H9 (cell line): ENCODE measurements around the gene ABCD1. TPM values are rescaled to one million over a fixed set of nuclear protein-coding genes. Genes with fewer than 3 reads are reported as not detected.

Source experiments
- DNase-seq: peaks from one replicate; pipeline ENCODE4 v3.0.0-alpha.2; 2017
- H2AFZ ChIP-seq: one replicate; pipeline ENCODE4 v1.6.1; 2013; ENCODE audit warnings: mild to moderate bottlenecking, low read length, control low read depth, moderate library complexity
- H2AK5ac ChIP-seq: 2 replicates; pipeline ENCODE4 v1.6.1; 2013; ENCODE audit warnings: low read length, control low read depth, mixed read lengths; ENCODE audit not compliant: insufficient read length
- H2BK120ac ChIP-seq: one replicate; pipeline ENCODE4 v1.6.1; 2013; ENCODE audit warnings: low read depth, mild to moderate bottlenecking, low read length, control low read depth, inconsistent platforms; ENCODE audit not compliant: poor library complexity, severe bottlenecking
- H2BK12ac ChIP-seq: 2 replicates; pipeline ENCODE4 v1.6.1; 2013; ENCODE audit warnings: low read length, control low read depth, mixed read lengths, low read depth; ENCODE audit not compliant: insufficient read length
- H2BK15ac ChIP-seq: 2 replicates; pipeline ENCODE4 v1.6.1; 2013; ENCODE audit warnings: low read depth, low read length, control low read depth
- H2BK20ac ChIP-seq: one replicate; pipeline ENCODE4 v1.6.1; 2013; ENCODE audit warnings: low read depth, mild to moderate bottlenecking, low read length, control low read depth, inconsistent platforms; ENCODE audit not compliant: poor library complexity, severe bottlenecking
- H2BK5ac ChIP-seq: 2 replicates; pipeline ENCODE4 v1.6.1; 2013; ENCODE audit warnings: low read length, control low read depth, mixed read lengths; ENCODE audit not compliant: insufficient read length
- H3K14ac ChIP-seq: 2 replicates; pipeline ENCODE4 v1.6.1; 2013; ENCODE audit warnings: low read length, control low read depth; ENCODE audit not compliant: insufficient read depth
- H3K18ac ChIP-seq: 2 replicates; pipeline ENCODE4 v1.6.1; 2013; ENCODE audit warnings: low read depth, mild to moderate bottlenecking, mixed read lengths, low read length, control low read depth; ENCODE audit not compliant: insufficient read length
- H3K23ac ChIP-seq: 2 replicates; pipeline ENCODE4 v1.6.1; 2013; ENCODE audit warnings: low read length, control low read depth, mixed read lengths, low read depth; ENCODE audit not compliant: insufficient read length
- H3K23me2 ChIP-seq: 2 replicates; pipeline ENCODE4 v1.6.1; 2013; ENCODE audit warnings: low read depth, mild to moderate bottlenecking, mixed read lengths, low read length, control low read depth; ENCODE audit not compliant: insufficient read length, poor library complexity, severe bottlenecking
- H3K27ac ChIP-seq: 2 replicates; pipeline ENCODE4 v1.5.1; 2013; ENCODE audit warnings: low read length, control low read depth, mixed read lengths, low read depth; ENCODE audit not compliant: insufficient read length
- H3K27me3 ChIP-seq: 2 replicates; pipeline ENCODE4 v1.6.1; 2013; ENCODE audit warnings: low read length, control low read depth, inconsistent platforms; ENCODE audit not compliant: insufficient read depth
- H3K4ac ChIP-seq: 2 replicates; pipeline ENCODE4 v1.6.1; 2013; ENCODE audit warnings: low read depth, mild to moderate bottlenecking, control low read depth, inconsistent platforms, low read length, moderate library complexity
- H3K4me1 ChIP-seq: 2 replicates; pipeline ENCODE4 v1.6.1; 2013; ENCODE audit warnings: low read length, control low read depth, inconsistent platforms; ENCODE audit not compliant: insufficient read depth
- H3K4me2 ChIP-seq: 2 replicates; pipeline ENCODE4 v1.6.1; 2013; ENCODE audit warnings: low read length, control low read depth, mixed read lengths; ENCODE audit not compliant: insufficient read length, insufficient read depth
- H3K56ac ChIP-seq: 2 replicates; pipeline ENCODE4 v1.6.1; 2013; ENCODE audit warnings: low read depth, mild to moderate bottlenecking, mixed read lengths, low read length, control low read depth; ENCODE audit not compliant: insufficient read length
- H3K79me1 ChIP-seq: 2 replicates; pipeline ENCODE4 v1.6.1; 2013; ENCODE audit warnings: low read depth, mild to moderate bottlenecking, moderate library complexity, low read length, control low read depth, inconsistent platforms; ENCODE audit not compliant: insufficient read depth, poor library complexity, severe bottlenecking
- H3K79me2 ChIP-seq: 2 replicates; pipeline ENCODE4 v1.6.1; 2013; ENCODE audit warnings: low read length, control low read depth, inconsistent platforms; ENCODE audit not compliant: insufficient read depth
- H3K9ac ChIP-seq: 2 replicates; pipeline ENCODE4 v1.6.1; 2013; ENCODE audit warnings: low read length, control low read depth, mixed read lengths; ENCODE audit not compliant: insufficient read length; ENCODE audit errors: extremely low read depth
- H3K9me3 ChIP-seq: one replicate; pipeline ENCODE4 v1.6.1; 2013; ENCODE audit warnings: low read depth, low read length, inconsistent platforms; ENCODE audit not compliant: control insufficient read depth
- H3T11ph ChIP-seq: one replicate; pipeline ENCODE4 v1.6.1; 2013; ENCODE audit warnings: mild to moderate bottlenecking, low read length, control low read depth, inconsistent platforms
- H4K20me1 ChIP-seq: one replicate; pipeline ENCODE4 v1.6.1; 2013; ENCODE audit not compliant: control insufficient read depth, insufficient read length, insufficient read depth
- H4K5ac ChIP-seq: 2 replicates; pipeline ENCODE4 v1.6.1; 2013; ENCODE audit warnings: low read depth, mild to moderate bottlenecking, mixed read lengths, low read length, control low read depth; ENCODE audit not compliant: insufficient read length
- H4K8ac ChIP-seq: replicated peaks from 2 replicates; pipeline ENCODE4 v1.6.1; 2013; ENCODE audit warnings: low read length, control low read depth, mixed read lengths, low read depth; ENCODE audit not compliant: insufficient read length
- H4K91ac ChIP-seq: 2 replicates; pipeline ENCODE4 v1.6.1; 2013; ENCODE audit warnings: low read depth, mild to moderate bottlenecking, moderate library complexity, mixed read lengths, low read length, control low read depth; ENCODE audit not compliant: insufficient read length
- H3K27ac Mint-ChIP-seq, 3 experiments: 2 replicates in 2 of 3; 3 replicates in 1 of 3; pipeline ENCODE4 v1.8.0; 2020 to 2021; ENCODE audit warnings: mixed read lengths in 3 of 3, mild to moderate bottlenecking in 1 of 3, moderate library complexity in 1 of 3
- H3K27me3 Mint-ChIP-seq: 2 replicates; pipeline ENCODE4 v1.8.0; 2021; ENCODE audit warnings: low read depth, mild to moderate bottlenecking, moderate library complexity, mixed read lengths
- H3K36me3 Mint-ChIP-seq, 3 experiments: 2 replicates in 2 of 3; 3 replicates in 1 of 3; pipeline ENCODE4 v1.8.0; 2020 to 2021; ENCODE audit warnings: low read depth in 3 of 3, mixed read lengths in 3 of 3; ENCODE audit not compliant: insufficient read depth in 1 of 3
- H3K4me1 Mint-ChIP-seq, 2 experiments: 2 replicates each; pipeline ENCODE4 v1.8.0; 2020; ENCODE audit warnings: mixed read lengths in 2 of 2
- H3K4me3 Mint-ChIP-seq, 2 experiments: 2 replicates in 1 of 2; 3 replicates in 1 of 2; pipeline ENCODE4 v1.8.0; 2020 to 2021; ENCODE audit warnings: mild to moderate bottlenecking in 2 of 2, mixed read lengths in 2 of 2, moderate library complexity in 1 of 2
- H3K9me3 Mint-ChIP-seq, 2 experiments: 2 replicates in 1 of 2; 3 replicates in 1 of 2; pipeline ENCODE4 v1.8.0; 2020; ENCODE audit warnings: mild to moderate bottlenecking in 2 of 2, mixed read lengths in 2 of 2, moderate library complexity in 1 of 2
- WGBS: extraction: QIAGEN DNeasy Blood & Tissue Kit; methylation state at CpG from one replicate; pipeline ENCODE4 v1.1.7; 2013; ENCODE audit warnings: missing lambda C conversion rate, low lambda C conversion rate, mixed read lengths; ENCODE audit not compliant: insufficient read length; ENCODE audit errors: extremely low coverage; 5-methylcytosine and 5-hydroxymethylcytosine counted together
- total RNA-seq: library from RNA; stranded (reverse); gene quantifications from 2 replicates; pipeline ENCODE4 v1.2.1, GENCODE V29; 2021
- TF ChIP-seq, protein P1 (sequence below): fragments of 200-600 bp; sonication (generic); conservative IDR thresholded peaks from 3 replicates; pipeline ENCODE4 v1.8.0; 2021; ENCODE audit warnings: antibody characterized with exemption, mild to moderate bottlenecking

Gene ABCD1
- total RNA-seq, 1 experiment from 2014 or later = 11.1 TPM

DNA sequence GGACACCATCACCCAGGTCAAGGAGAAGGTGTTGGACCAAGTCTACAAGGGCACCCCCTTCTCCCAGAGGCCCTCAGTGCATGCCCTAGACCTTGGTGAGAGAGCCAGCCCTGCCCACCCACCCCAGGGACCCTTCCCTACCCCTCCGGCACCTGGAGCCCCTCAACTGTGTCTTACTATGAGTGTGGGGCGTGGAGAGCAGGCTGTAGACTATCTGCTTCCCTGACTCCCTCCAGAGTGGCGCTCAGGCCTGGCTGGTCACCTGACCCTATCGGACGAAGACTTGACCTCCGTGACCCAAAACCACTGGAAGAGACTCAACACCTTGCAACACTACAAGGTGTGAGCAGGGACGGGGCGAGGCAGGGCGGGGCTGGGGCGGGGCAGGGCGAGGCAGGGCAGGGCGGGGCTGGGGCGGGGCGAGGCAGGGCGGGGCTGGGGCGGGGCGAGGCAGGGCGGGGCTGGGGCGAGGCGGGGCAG is 51.5 kb downstream of the ABCD1 start:
- no peak overlapping the region for H4K5ac ChIP-seq
- H3K18ac ChIP-seq = no peak overlapping the region
- no peak for DNase-seq
- TF ChIP-seq, protein P1, sequence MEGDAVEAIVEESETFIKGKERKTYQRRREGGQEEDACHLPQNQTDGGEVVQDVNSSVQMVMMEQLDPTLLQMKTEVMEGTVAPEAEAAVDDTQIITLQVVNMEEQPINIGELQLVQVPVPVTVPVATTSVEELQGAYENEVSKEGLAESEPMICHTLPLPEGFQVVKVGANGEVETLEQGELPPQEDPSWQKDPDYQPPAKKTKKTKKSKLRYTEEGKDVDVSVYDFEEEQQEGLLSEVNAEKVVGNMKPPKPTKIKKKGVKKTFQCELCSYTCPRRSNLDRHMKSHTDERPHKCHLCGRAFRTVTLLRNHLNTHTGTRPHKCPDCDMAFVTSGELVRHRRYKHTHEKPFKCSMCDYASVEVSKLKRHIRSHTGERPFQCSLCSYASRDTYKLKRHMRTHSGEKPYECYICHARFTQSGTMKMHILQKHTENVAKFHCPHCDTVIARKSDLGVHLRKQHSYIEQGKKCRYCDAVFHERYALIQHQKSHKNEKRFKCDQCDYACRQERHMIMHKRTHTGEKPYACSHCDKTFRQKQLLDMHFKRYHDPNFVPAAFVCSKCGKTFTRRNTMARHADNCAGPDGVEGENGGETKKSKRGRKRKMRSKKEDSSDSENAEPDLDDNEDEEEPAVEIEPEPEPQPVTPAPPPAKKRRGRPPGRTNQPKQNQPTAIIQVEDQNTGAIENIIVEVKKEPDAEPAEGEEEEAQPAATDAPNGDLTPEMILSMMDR = no peak
- H2BK20ac ChIP-seq = no peak overlapping the region
- H3K9me3 Mint-ChIP-seq = peaks cover 32 to 52% of the 10 kb centered on the region in 2 experiments
- H2BK5ac ChIP-seq = no peak overlapping the region
- H3K36me3 Mint-ChIP-seq = peaks cover 0 to 5% (median 3%) of the 10 kb centered on the region in 3 experiments; a peak in 5 of 7 replicates
- no peak overlapping the region for H3K14ac ChIP-seq
- no peak overlapping the region for H3K56ac ChIP-seq
- H3K9me3 ChIP-seq = no peaks in the 10 kb centered on the region
- H3K4me1 Mint-ChIP-seq = peaks cover 4 to 8% of the 10 kb centered on the region in 2 experiments
- no peak overlapping the region for H3K4me2 ChIP-seq
- no peak overlapping the region for H3K4ac ChIP-seq
- H3K4me3 Mint-ChIP-seq = no peak overlapping the region
- H2AK5ac ChIP-seq = no peak overlapping the region
- H3K27ac Mint-ChIP-seq = no peak overlapping the region
- H3K79me2 ChIP-seq = no peaks in the 10 kb centered on the region
- no peak overlapping the region for H2BK12ac ChIP-seq
- H2BK120ac ChIP-seq = no peak overlapping the region
- H3K27me3 ChIP-seq = no peaks in the 10 kb centered on the region
- H2AFZ ChIP-seq = no peak overlapping the region
- no peak overlapping the region for H3T11ph ChIP-seq
- no peak overlapping the region for H4K91ac ChIP-seq
- no peak overlapping the region for H3K27ac ChIP-seq
- H3K27me3 Mint-ChIP-seq = peaks cover 2% of the 10 kb centered on the region; the same call in 1 of the 2 replicates
- no peak overlapping the region for H3K23ac ChIP-seq
- H3K23me2 ChIP-seq = no peaks in the 10 kb centered on the region
- H3K4me1 ChIP-seq = no peaks in the 10 kb centered on the region
- no peak overlapping the region for H4K8ac ChIP-seq
- no CpG with 5 or more reads among the region's 20 CpGs for WGBS
- no peak overlapping the region for H3K9ac ChIP-seq
- no peaks in the 10 kb centered on the region for H4K20me1 ChIP-seq
- no peaks in the 10 kb centered on the region for H3K79me1 ChIP-seq
- no peak overlapping the region for H2BK15ac ChIP-seq
